ENCODE results near the gene ERGIC1.

DNA sequence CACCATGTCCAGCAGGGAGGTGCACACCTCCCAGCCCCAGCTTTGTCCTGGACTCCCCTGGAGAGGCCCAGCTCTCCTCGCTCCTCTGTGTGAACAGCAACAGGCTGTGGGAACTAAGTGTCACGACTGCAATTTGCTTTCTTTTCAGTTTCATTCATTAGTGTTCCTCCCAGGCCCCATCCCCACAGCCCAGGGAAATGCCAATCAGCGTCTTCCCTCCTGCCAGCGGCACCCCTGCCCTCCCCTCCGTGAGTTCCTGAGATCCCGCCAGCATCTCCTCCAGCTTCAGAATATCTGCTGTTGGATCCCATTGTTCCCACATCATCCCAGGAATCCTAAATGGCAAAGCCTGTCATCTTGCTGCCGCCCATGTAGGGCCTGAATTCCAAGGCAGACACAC is 112.1 kb downstream of the ERGIC1 start:
- TF ChIP-seq SP1 (IDR thresholded peaks at IDR 0.05) = no peak
- TF ChIP-seq TARDBP (IDR thresholded peaks at IDR 0.05) = no peak
- TF ChIP-seq FOXA1 (IDR thresholded peaks at IDR 0.05) = no peak
- TF ChIP-seq FOXK2 (IDR thresholded peaks at IDR 0.05) = no peak
- TF ChIP-seq BHLHE40 (IDR thresholded peaks at IDR 0.05; ENCODE audit: borderline replicate concordance) = no peak
- no peak for TF ChIP-seq NFRKB (IDR thresholded peaks at IDR 0.05)
- TF ChIP-seq SUZ12 (IDR thresholded peaks at IDR 0.05) = no peak
- TF ChIP-seq CTBP1 (IDR thresholded peaks at IDR 0.05; ENCODE audit: borderline replicate concordance) = no peak
- TF ChIP-seq ELF4 (IDR thresholded peaks at IDR 0.05) = no peak
- TF ChIP-seq FOXM1 (IDR thresholded peaks at IDR 0.05; ENCODE audit: borderline replicate concordance) = no peak
- TF ChIP-seq ARNT (IDR thresholded peaks at IDR 0.05) = no peak

All from HEK293T (cell line).